Heart left ventricle (tissue), 16 donors: ENCODE data around the gene SETD7. TPM values are rescaled to one million over a fixed set of nuclear protein-coding genes. Genes with fewer than 3 reads are reported as not detected.

Source experiments
- ATAC-seq, 4 donors: fragments of 200-7000 bp; cut with Tn5 transposase; one replicate each; pipeline ENCODE4 v1.9.1; 2020 to 2022; ENCODE audit warnings: moderate library complexity in 4 of 4, mild to moderate bottlenecking in 3 of 4, moderate number of reproducible peaks in 1 of 4
- DNase-seq, 5 donors: peaks; one replicate each; pipeline ENCODE4 v3.0.0-alpha.2; 2020
- H3K27ac ChIP-seq, 12 donors: fragments of 200-600 bp; sonication (generic) in 4 of 12; one replicate each; pipeline versions ENCODE4 v1.5.0 to v1.8.0; 2016 to 2022; ENCODE audit warnings: mild to moderate bottlenecking in 2 of 12
- H3K27me3 ChIP-seq, 9 donors: fragments of 200-600 bp; sonication (generic) in 2 of 9; one replicate each; pipeline versions ENCODE4 v1.5.1 to v1.8.0; 2016 to 2022; ENCODE audit warnings: mild to moderate bottlenecking in 3 of 9
- H3K36me3 ChIP-seq, 9 donors: fragments of 200-600 bp; sonication (generic) in 2 of 9; one replicate each; pipeline versions ENCODE4 v1.5.0 to v1.8.0; 2018 to 2022; ENCODE audit warnings: mild to moderate bottlenecking in 2 of 9
- H3K4me1 ChIP-seq, 12 donors: fragments of 200-600 bp; sonication (generic) in 4 of 12; one replicate each; pipeline versions ENCODE4 v1.5.0 to v1.8.0; 2016 to 2022; ENCODE audit warnings: mild to moderate bottlenecking in 3 of 12
- H3K4me3 ChIP-seq, 12 donors: fragments of 200-600 bp; sonication (generic) in 4 of 12; one replicate each; pipeline versions ENCODE4 v1.5.0 to v1.8.0; 2017 to 2022; ENCODE audit warnings: mild to moderate bottlenecking in 9 of 12, moderate library complexity in 4 of 12
- H3K9me3 ChIP-seq, 12 donors: fragments of 200-600 bp; sonication (generic) in 4 of 12; one replicate each; pipeline versions ENCODE4 v1.5.0 to v1.8.0; 2016 to 2022; ENCODE audit warnings: mild to moderate bottlenecking in 1 of 12
- CTCF ChIP-seq, 12 donors: fragments of 200-600 bp; sonication (generic) in 4 of 12; IDR thresholded peaks; one replicate each; pipeline versions ENCODE4 v1.5.0 to v1.8.0; 2018 to 2022; ENCODE audit warnings: antibody characterized with exemption in 12 of 12, mild to moderate bottlenecking in 5 of 12
- POLR2A ChIP-seq, 2 donors: fragments of 450-650 bp; IDR thresholded peaks; one replicate each; pipeline ENCODE4 v1.6.1; 2017; ENCODE audit warnings: antibody characterized with exemption in 2 of 2, mild to moderate bottlenecking in 2 of 2, moderate library complexity in 2 of 2
- WGBS, 4 donors: extraction: QIAGEN DNeasy Blood & Tissue Kit in 2 of 4; methylation state at CpG; one replicate each; pipeline versions ENCODE4 v1.1.5 to v1.1.7; 2013 to 2018; 5-methylcytosine and 5-hydroxymethylcytosine counted together
- intact Hi-C, 10 donors: fragments of 100-400 bp; cut with DNase I; formaldehyde crosslinking; loops; one replicate each; pipeline versions ENCODE4 v1.11.1 to v1.14.2; 2022
- polyA plus RNA-seq, 2 donors: library from polyadenylated mRNA; stranded (reverse); fragments of 200-250 nt; gene quantifications; one replicate each; pipeline ENCODE4 v1.2.3, GENCODE V29; 2013
- total RNA-seq, 9 donors: library from RNA; depleted of rRNA in 2 of 9; stranded (reverse); fragments of >200 nt in 2 of 9; fragmentation: NEBNext Ultra II Directional in 3 of 9; extraction: Animal tissue kit (Norgen Biotek cat#: 25700) in 3 of 9; gene quantifications; one replicate each; pipeline versions ENCODE4 v1.1.0 to v1.2.4, GENCODE V29; 2016 to 2023
- donor health status: ischemic (EF 13 %, LVEDD 7.1; RV severe dilation, severe dysfunction).
- donor health status: healthy with polysubstance abuse.
- donor health status: DM: no; HTN: yes; CAD: no.
- donor health status: DM: no; HTN: no; CAD: no.
- donor health status: ischemic (EF 25% LVEDD 6.9; RV normal size, moderate dysfunction).
- donor health status: ischemic (EF 25% LVEDD 5.7; RV mildly dilated, moderate dysfunction).
- donor health status: healthy.
- donor health status: DM: yes; HTN: yes; CAD: no.
- donor health status: ischemic (EF 35%, LVEDD 5.7; RV mildly dilated, moderate dysfunction).
- donor health status: nonischemic (EF 11% LVEDD 7.7; RV severe dilation, severe dysfunction).
- donor health status: DM: yes; HTN: yes; CAD: no.
- donor health status: PGD.
- donor health status: ischemic (EF 29% LVEDD 5.4; RV normal size, mild dysfunction).
- donor health status: nonischemic (EF 23%, LVEDD 6.1; RV moderate dilation, normal function).

Gene SETD7
- total and polyA plus RNA-seq, 11 donors: 11.2 to 78.6 (median 58.0) TPM

GRCh38 chr4:139455126-139455538, 100.9 kb downstream of the SETD7 start:
- no peaks in the 10 kb centered on the region for H3K9me3 ChIP-seq
- WGBS, 4 donors: 44 to 54% (median 50%) methylated on average over 6 of the region's 6 CpGs
- H3K27ac ChIP-seq: peak overlapping the region in 9 of 12 donors; percentile 1 to 99 (median 96)
- no peaks in the 10 kb centered on the region for H3K27me3 ChIP-seq
- peak overlapping the region; percentile 71 to 95 (median 90) for H3K4me3 ChIP-seq
- intact Hi-C loops: loop anchor here in 3 of 10 donors (5.0 to 10.0 kb wide), 3 partner anchors 38 to 100 kb away; partner anchors contain the start of gene SETD7 (in 1 of the 3)
- DNase-seq: no peak
- no peak for ATAC-seq
- TF ChIP-seq POLR2A (IDR thresholded peaks at IDR 0.05): no peak
- TF ChIP-seq CTCF (IDR thresholded peaks at IDR 0.05): no peak
- peaks cover 9 to 56% (median 34%) of the 10 kb centered on the region in 12 donors for H3K4me1 ChIP-seq
- no peaks in the 10 kb centered on the region for H3K36me3 ChIP-seq

GRCh38 chr4:139454111-139455045, 101.6 kb downstream of the SETD7 start, which contains the start of gene RAB33B:
RAB33B (plus strand) TSS chr4:139454121; CDS start chr4:139454196, 75 bp downstream.
- peaks cover 9 to 56% (median 34%) of the 10 kb centered on the region in 12 donors for H3K4me1 ChIP-seq
- 1 to 3% (median 1%) methylated on average over 33 to 46 of the region's 46 CpGs for WGBS, 4 donors

GRCh38 chr4:139453371-139454110, 102.5 kb downstream of the SETD7 start:
- H3K27me3 ChIP-seq: no peaks in the 10 kb centered on the region
- 0 to 1% (median 0%) methylated on average over 6 to 76 of the region's 76 CpGs for WGBS, 4 donors
- ATAC-seq (peak; percentile 98), DNase-seq (peak; percentile 98 to 99 (median 98))
- TF ChIP-seq POLR2A (IDR thresholded peaks at IDR 0.05) (peak in 1 of 2 donors; percentile 73), CTCF (IDR thresholded peaks at IDR 0.05) (peak in 5 of 12 donors; percentile 5 to 46 (median 7))
- H3K9me3 ChIP-seq: no peaks in the 10 kb centered on the region
- peak overlapping the region; percentile 71 to 95 (median 90) for H3K4me3 ChIP-seq
- H3K27ac ChIP-seq: peak overlapping the region; percentile 88 to 99 (median 97)
- peaks cover 9 to 55% (median 33%) of the 10 kb centered on the region in 12 donors for H3K4me1 ChIP-seq
- intact Hi-C loops: loop anchor here in 5 of 10 donors (1.0 to 10.0 kb wide), 10 partner anchors 34 to 371 kb away; partner anchors contain the start of genes SETD7 (in 4 of the 5) and ELF2 (in 1 of the 5)
- no peaks in the 10 kb centered on the region for H3K36me3 ChIP-seq

More at GRCh38 chr4:139454111-139455045, 101.6 kb downstream of the SETD7 start, which contains the start of gene RAB33B:
- H3K4me3 ChIP-seq: peak within 1 kb of the TSS; percentile 71 to 95 (median 90)
- DNase-seq (no peak), ATAC-seq (peak in 2 of 4 donors; percentile 0 to 3)
- H3K27me3 ChIP-seq: no peaks in the 10 kb centered on the region
- intact Hi-C loops: loop anchor here in 5 of 10 donors (5.0 to 10.0 kb wide), 6 partner anchors 37 to 372 kb away; partner anchors contain the start of gene SETD7 (in 2 of the 5)
- TF ChIP-seq CTCF (IDR thresholded peaks at IDR 0.05) (no peak), POLR2A (IDR thresholded peaks at IDR 0.05) (peak in 1 of 2 donors; percentile 84)
- peak within 1 kb of the TSS; percentile 88 to 99 (median 97) for H3K27ac ChIP-seq
- H3K36me3 ChIP-seq: no peaks in the 10 kb centered on the region
- H3K9me3 ChIP-seq: no peaks in the 10 kb centered on the region
